MCF 10A (cell line): ENCODE data around the gene NRARP. TPM values are rescaled to one million over a fixed set of nuclear protein-coding genes. Genes with fewer than 3 reads are reported as not detected.

Experiments
- BruUV-seq: library from RNA; stranded (reverse); fragments of 400-500 nt; replicated peaks from 2 replicates; lab custom pipeline; 2021; lab: Mats Ljungman, UMichigan
- CTCF ChIA-PET: fragments of 300-600 bp; sonication (Branson Sonifier 250); formaldehyde crosslinking; extraction: SDS; loops from one replicate; lab custom pipeline; 2021; ENCODE audit warnings: antibody characterized with exemption, inconsistent platforms; lab: Yijun Ruan, JAX
- POLR2A ChIA-PET: fragments of 300-600, 350-650 bp; sonication (Branson Sonifier 250); formaldehyde crosslinking; extraction: SDS; loops from one replicate; lab custom pipeline; 2020; ENCODE audit warnings: antibody characterized with exemption, inconsistent platforms; lab: Yijun Ruan, JAX
- DNase-seq: peaks from one replicate; pipeline ENCODE4 v3.0.0-alpha.2; 2018; ENCODE audit not compliant: unreplicated experiment
- H3K27ac Mint-ChIP-seq: one replicate; pipeline ENCODE4 v1.8.0; 2022; ENCODE audit warnings: mild to moderate bottlenecking, low read depth, mixed read lengths; ENCODE audit not compliant: unreplicated experiment
- H3K27me3 Mint-ChIP-seq: one replicate; pipeline ENCODE4 v1.8.0; 2022; ENCODE audit warnings: mixed read lengths; ENCODE audit not compliant: insufficient read depth, unreplicated experiment
- H3K36me3 Mint-ChIP-seq: one replicate; pipeline ENCODE4 v1.8.0; 2022; ENCODE audit warnings: mild to moderate bottlenecking, moderate library complexity, mixed read lengths; ENCODE audit not compliant: insufficient read depth, unreplicated experiment
- H3K4me1 Mint-ChIP-seq: one replicate; pipeline ENCODE4 v1.8.0; 2022; ENCODE audit warnings: mixed read lengths; ENCODE audit not compliant: insufficient read depth, unreplicated experiment
- H3K4me3 Mint-ChIP-seq: one replicate; pipeline ENCODE4 v1.8.0; 2022; ENCODE audit warnings: mild to moderate bottlenecking, moderate library complexity, mixed read lengths; ENCODE audit not compliant: unreplicated experiment
- H3K9me3 Mint-ChIP-seq: one replicate; pipeline ENCODE4 v1.8.0; 2022; ENCODE audit warnings: mixed read lengths; ENCODE audit not compliant: unreplicated experiment
- CTCF ChIP-seq: fragments of 200-600 bp; IDR thresholded peaks from one replicate; pipeline ENCODE4 v1.8.0; 2022; ENCODE audit warnings: antibody characterized with exemption, mild to moderate bottlenecking; ENCODE audit not compliant: unreplicated experiment
- intact Hi-C: fragments of 100-400 bp; cut with micrococcal nuclease; formaldehyde crosslinking; loops from 2 replicates; pipeline ENCODE4 v1.14.1; 2022
- total RNA-seq: library from RNA; stranded (reverse); gene quantifications from 2 replicates; pipeline ENCODE4 v1.2.3, GENCODE V29; 2022

The NRARP gene
- total RNA-seq, 1 experiment from 2014 or later = 1.4 TPM

GRCh38 chr9:137278061-137278701 is 23.9 kb downstream of the NRARP start:
- intact Hi-C loops = no loop called here
- H3K36me3 Mint-ChIP-seq = peaks cover 12% of the 10 kb centered on the region
- no peaks in the 10 kb centered on the region for H3K9me3 Mint-ChIP-seq
- CTCF ChIA-PET = interaction anchor here (0.6 to 2.2 kb wide), 5 partner anchors 9 to 41 kb away, joined by 3 to 8 read pairs (median 4); partner anchors contain the start of gene NELFB
- no peak overlapping the region for H3K27ac Mint-ChIP-seq
- no peak for DNase-seq
- H3K4me3 Mint-ChIP-seq = peak overlapping the region; percentile 72
- no peaks in the 10 kb centered on the region for H3K27me3 Mint-ChIP-seq
- POLR2A ChIA-PET = interaction anchor here (0.7 to 2.0 kb wide), 9 partner anchors 9 to 274 kb away, joined by 3 to 13 read pairs (median 5); partner anchors contain the start of genes MRPL41, NELFB, NSMF and SSNA1
- no peak for TF ChIP-seq CTCF
- peaks cover 25% of the 10 kb centered on the region for H3K4me1 Mint-ChIP-seq
- TSS peak; percentile 55 for BruUV-seq

GRCh38 chr9:137277329-137278041 is 24.6 kb downstream of the NRARP start, which contains the start of gene TOR4A:
Gene TOR4A, plus strand, starts transcription at chr9:137277726. Its CDS starts 964 bp downstream, at chr9:137278690.
- H3K27me3 Mint-ChIP-seq = no peaks in the 10 kb centered on the region
- ChIA-PET CTCF (interaction anchor here (0.6 to 2.2 kb wide), 8 partner anchors 10 to 236 kb away, joined by 3 to 8 read pairs (median 4); partner anchors contain the start of gene NELFB), POLR2A (interaction anchor here (0.7 to 2.0 kb wide), 12 partner anchors 9 to 275 kb away, joined by 3 to 13 read pairs (median 4); partner anchors contain the start of genes MRPL41, NELFB, NSMF and SSNA1)
- no TSS peak for BruUV-seq
- H3K36me3 Mint-ChIP-seq = peaks cover 7% of the 10 kb centered on the region
- H3K27ac Mint-ChIP-seq = peak within 1 kb of the TSS; percentile 89
- H3K9me3 Mint-ChIP-seq = no peaks in the 10 kb centered on the region
- TF ChIP-seq CTCF = no peak
- H3K4me3 Mint-ChIP-seq = peak within 1 kb of the TSS; percentile 72
- H3K4me1 Mint-ChIP-seq = peaks cover 25% of the 10 kb centered on the region
- intact Hi-C loops = no loop called here
- DNase-seq = peak; percentile 93

- H3K27ac Mint-ChIP-seq = peak overlapping the region; percentile 89
- ChIA-PET POLR2A (interaction anchor here (0.7 to 2.0 kb wide), 10 partner anchors 10 to 258 kb away, joined by 3 to 13 read pairs (median 4); partner anchors contain the start of genes NELFB, SSNA1 and TUBB4B), CTCF (interaction anchor here (0.6 to 2.2 kb wide), 8 partner anchors 9 to 236 kb away, joined by 3 to 8 read pairs (median 4); partner anchors contain the start of gene NELFB)
- H3K4me1 Mint-ChIP-seq = peaks cover 25% of the 10 kb centered on the region
- no peak for TF ChIP-seq CTCF
- no peaks in the 10 kb centered on the region for H3K9me3 Mint-ChIP-seq
- peak; percentile 81 for DNase-seq
- H3K36me3 Mint-ChIP-seq = peaks cover 7% of the 10 kb centered on the region
- no TSS peak for BruUV-seq
- H3K27me3 Mint-ChIP-seq = no peaks in the 10 kb centered on the region
- peak overlapping the region; percentile 72 for H3K4me3 Mint-ChIP-seq
- intact Hi-C loops = no loop called here
Observed at GRCh38 chr9:137276473-137277328, 25.4 kb downstream of the NRARP start.
